HG02870 (cell line): Measurements from ENCODE around the gene NUDCD3.

ENCODE experiments used
- ATAC-seq: cut with Tn5 transposase; IDR thresholded peaks from one replicate; pipeline ENCODE4 v1.9.1; 2021; ENCODE audit warnings: mild to moderate bottlenecking, moderate library complexity; ENCODE audit not compliant: unreplicated experiment

The NUDCD3 gene

DNA sequence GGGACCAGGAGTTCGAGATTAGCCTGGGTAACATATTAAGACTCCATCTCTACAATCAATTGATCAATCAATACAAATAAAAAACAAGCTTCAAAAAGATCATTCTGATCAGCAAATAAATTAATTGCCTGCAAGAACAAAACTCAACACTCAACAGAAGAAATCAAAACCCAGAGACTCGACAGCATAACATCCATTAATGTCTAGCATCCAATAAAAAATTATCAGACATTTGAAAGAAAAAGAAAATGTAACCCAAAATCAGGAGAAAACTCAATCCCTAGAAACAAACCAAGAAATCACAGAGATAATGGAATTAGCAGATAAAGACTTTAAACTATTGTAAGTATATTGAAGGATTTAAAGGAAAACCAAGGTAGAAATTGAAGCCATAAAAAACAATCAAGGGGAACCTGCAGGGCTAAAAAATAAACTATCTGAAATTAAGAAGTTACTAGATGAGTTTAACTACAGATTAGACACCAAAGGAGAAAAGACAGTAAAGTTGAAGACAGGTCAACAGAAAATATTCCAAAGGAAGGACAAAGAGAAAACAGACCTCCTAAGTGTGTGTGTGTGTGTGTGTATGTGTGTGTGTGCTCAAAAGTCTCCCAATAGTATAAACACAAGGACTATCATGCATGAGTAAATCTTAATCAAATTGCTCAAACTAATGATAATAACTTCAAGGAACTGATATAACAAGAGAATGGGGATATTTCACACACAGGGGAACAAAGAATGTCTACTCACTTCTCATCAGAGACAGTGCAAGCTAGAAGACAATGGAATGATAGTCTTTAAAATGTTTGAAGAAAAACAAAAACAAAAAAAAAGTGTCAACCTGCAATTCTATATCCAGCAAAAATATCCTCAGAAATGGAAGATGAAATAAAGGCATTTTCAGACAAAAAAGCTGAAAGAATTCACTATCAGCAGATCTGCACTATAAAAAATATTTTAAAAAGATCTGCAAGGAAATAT is 7.7 kb downstream of the NUDCD3 start:
- no peak for ATAC-seq

GRCh38 chr7:44477938-44478337 is 12.5 kb downstream of the NUDCD3 start:
- ATAC-seq = no peak

- ATAC-seq = peak; percentile 75
Measured at GRCh38 chr7:44477063-44477830, 13.2 kb downstream of the NUDCD3 start.

DNA sequence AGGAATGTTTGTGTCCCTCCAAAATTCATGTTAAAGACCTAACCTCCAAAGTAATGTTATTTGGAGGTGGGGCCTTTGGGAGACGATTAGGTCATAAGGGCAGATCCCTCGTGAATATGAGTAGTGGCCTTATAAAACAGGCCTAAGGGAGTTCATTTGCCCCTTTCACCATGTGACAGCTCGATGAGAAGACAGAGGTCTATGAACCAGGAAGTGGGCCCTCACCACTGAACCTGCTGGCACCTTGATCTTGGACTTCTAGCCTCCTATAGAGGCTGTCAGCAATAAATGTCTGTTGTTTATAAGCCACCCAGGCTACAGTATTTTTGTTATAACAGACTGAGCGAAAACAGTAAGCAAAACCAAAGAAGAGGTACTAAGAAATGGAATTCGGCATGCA is 14.1 kb downstream of the NUDCD3 start:
- ATAC-seq = no peak

DNA sequence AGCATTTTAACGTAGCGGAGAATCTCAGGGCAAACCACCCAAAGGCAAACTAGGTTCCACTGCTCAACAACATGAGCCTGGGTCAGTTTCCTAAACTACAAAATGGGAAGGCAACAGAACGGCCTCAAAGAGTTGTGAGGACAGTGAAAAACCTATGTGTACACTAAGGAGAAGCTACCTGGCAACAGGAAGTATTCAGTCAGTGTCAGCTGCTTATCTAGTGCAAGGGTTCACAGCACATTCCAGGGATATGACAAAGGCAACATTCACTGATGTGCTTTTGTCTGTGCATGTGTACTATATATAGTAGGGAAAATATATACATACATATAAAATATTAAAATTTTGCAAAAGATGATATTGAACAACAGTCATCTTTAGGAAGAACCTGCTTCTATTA is 17.2 kb downstream of the NUDCD3 start:
- no peak for ATAC-seq

GRCh38 chr7:44472843-44473242 is 17.6 kb downstream of the NUDCD3 start:
- ATAC-seq = no peak

DNA sequence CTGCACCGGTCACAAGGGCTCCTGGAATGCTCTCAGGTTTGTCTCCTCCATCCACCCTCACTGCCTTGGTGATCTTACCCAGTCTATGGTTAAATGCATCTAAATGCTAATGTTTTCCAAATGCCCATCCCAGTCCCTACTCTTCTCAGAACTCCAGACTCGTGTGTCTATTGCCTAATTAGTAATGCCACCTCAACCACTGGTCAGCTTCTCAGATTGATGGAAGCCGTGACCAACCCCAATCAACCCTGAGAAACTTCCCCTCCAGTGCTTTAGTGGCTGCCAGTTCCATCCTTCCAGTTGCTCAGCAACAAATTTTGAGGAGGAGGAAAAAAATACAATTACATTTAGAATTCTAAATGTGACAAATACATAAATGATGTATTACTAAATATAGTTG is 18.6 kb downstream of the NUDCD3 start:
- ATAC-seq = no peak

- no peak for ATAC-seq
Measured at GRCh38 chr7:44471436-44471835, 19.0 kb downstream of the NUDCD3 start.

DNA sequence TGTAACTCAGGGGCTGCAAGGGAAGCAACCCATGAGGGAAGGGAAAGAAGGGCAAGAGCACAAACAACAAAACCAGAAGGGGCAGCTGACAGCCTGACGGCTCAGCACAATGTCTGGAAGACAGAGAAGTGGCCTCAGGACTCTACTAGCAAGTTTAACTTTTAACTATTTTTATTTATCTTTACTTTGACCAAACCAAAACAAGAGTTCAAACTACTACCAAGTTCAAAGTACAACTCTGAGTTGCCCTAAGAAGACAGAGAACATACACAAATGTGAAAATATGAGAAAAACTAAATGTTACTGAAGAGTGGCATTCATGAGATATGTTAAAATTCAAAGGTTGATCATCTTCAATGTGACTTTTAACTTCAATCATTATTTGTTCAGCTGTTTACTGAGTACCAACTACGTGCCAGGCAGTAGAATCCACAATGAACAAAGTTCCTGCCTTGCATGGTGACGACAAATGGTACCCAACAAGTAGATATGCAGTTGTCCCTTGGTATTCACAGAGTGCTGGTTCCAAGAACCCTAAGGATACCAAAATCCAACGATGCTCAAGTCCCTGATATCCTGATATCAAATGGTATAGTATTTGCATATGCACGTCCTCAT is 19.7 kb downstream of the NUDCD3 start:
- no peak for ATAC-seq

DNA sequence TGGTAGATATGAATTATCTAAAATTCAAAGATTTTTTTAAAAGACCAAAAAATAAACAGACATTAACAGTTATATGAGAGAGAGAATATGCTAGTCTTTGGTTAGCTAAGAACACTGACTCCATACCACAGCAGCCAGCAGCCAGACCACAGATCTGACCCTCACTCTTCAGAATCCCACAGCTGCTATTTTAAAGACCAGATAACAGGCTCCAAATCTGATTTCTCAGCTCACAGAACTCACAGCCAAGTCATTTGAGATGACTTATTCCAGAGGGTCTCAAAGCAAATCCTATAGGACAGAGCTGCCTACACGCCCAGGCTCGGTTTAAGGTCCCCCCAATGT is 20.4 kb downstream of the NUDCD3 start:
- ATAC-seq = no peak

DNA sequence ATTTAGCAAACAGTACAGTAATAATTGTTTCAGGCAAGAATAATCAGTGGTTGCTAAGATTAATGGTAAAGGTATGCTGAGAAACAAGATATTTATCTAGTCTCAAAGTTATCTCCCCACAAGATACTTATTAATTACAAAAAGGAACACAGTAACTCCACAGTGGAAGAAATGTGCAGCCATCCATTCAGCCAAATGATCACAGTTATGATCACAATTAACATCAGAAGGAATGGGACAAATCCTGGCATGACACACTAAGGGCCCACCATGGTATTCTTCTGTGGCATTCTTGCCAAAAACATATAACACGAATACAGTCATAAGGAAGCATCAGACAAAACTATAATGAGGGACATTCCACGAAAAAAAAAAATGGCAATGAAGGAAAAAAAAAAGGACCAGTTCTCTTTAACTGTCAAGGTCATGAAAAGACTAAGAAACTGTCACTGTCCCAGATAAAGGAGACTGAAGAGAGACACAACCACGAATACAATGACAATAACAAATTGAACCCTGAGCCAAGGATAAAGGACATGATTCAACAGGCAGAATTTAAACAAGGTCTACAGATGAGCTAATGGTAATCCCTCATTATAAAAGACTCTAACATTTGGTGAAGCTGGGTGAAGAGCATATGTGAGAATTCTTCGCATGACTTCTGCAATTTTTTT is 20.9 kb downstream of the NUDCD3 start:
- no peak for ATAC-seq

GRCh38 chr7:44467217-44467548 is 23.3 kb downstream of the NUDCD3 start:
- ATAC-seq = no peak

DNA sequence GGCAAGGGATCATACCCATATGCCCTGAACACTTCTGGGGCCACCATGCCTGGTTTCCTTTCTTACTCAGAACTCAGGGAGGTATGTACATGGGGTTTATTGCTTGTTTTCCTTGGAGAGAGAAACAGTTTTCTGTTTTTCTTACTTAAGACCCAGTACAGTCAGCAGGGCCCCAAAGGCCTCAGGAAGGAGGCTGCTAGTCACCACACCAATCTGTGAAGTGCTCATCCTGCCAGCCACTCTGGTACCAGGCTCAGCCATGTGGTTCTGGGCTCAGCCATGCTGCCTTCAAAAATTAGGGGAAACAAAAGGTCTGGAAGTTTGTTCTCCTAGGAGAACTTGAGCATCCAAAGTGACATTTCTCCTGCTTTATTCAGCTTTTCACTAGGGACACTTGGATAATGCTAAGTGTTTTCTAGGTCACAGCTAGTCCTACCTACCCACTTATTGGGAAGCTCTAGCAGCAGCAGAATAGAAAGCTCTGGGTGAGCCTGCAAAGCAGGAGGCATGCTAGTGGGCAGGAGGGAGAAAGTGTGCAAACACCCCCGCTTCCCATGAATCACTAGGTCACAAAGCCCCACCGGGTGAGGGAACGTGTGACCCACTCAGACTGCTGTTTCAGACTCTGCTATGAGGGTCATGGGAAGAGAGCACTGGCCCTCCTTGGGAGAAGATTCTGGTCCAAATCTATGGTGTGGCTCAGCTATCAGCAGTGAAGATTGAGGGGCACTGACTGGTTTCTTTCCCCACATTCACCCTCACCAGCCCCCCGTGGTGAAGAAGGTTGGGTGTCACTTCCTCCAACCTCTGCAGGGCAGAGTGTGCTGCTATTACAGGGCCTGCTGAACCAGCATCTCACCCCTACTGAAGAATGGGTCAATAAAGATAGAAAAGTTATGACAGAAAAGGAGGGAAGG is 23.9 kb downstream of the NUDCD3 start:
- ATAC-seq = no peak

DNA sequence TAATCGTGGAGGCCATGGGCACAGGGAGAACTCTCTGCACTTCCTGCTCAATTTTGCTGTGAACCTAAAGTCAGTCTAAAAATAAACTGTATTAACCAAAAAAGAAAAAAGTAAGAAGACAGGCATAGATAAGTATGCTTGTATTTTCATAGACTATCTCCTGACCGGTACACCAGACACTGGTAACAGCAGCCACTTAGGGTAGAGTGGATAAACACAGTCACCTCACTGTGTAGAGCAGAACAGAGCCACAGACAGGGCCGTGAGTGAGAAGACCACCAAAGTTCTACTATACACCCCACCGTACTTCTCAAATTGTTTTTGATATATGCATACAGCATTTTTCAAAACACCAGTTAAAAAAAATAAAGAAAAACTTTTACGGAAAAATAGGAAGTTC is 25.0 kb downstream of the NUDCD3 start:
- ATAC-seq = no peak

GRCh38 chr7:44463169-44463808 is 27.2 kb downstream of the NUDCD3 start:
- ATAC-seq = no peak

GRCh38 chr7:44461387-44461786 is 29.1 kb downstream of the NUDCD3 start:
- no peak for ATAC-seq

DNA sequence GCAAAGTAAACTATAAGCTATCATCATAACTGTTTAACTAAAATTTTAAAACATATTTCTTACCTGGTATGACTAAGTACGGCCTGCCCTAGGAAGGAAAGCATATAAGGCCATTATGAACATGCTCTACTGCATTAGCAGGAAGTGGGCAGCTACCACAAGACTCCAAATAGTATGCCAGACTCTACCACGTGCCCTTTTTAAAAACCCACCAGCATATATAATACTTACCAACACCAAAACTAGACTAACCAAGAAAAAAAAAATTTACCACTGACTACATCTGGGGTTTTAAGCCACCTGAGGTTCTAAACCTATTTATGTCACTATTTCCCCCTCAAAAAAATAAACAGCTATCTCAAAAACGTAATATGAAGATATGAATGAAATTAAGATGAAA is 30.1 kb downstream of the NUDCD3 start:
- peak; percentile 94 for ATAC-seq

GRCh38 chr7:44455155-44455554 is 35.3 kb downstream of the NUDCD3 start:
- no peak for ATAC-seq

- ATAC-seq = no peak
Measured at GRCh38 chr7:44454348-44454747, 36.1 kb downstream of the NUDCD3 start.

- no peak for ATAC-seq
Measured at GRCh38 chr7:44451123-44451522, 39.3 kb downstream of the NUDCD3 start.
